ENCODE results near the gene CTNNA3. TPM values are rescaled to one million over a fixed set of nuclear protein-coding genes. Genes with fewer than 3 reads are reported as not detected.

The CTNNA3 gene
- total RNA-seq, 6 experiments from 2014 or later: 0.19 to 3.6 (median 1.2) TPM

DNA sequence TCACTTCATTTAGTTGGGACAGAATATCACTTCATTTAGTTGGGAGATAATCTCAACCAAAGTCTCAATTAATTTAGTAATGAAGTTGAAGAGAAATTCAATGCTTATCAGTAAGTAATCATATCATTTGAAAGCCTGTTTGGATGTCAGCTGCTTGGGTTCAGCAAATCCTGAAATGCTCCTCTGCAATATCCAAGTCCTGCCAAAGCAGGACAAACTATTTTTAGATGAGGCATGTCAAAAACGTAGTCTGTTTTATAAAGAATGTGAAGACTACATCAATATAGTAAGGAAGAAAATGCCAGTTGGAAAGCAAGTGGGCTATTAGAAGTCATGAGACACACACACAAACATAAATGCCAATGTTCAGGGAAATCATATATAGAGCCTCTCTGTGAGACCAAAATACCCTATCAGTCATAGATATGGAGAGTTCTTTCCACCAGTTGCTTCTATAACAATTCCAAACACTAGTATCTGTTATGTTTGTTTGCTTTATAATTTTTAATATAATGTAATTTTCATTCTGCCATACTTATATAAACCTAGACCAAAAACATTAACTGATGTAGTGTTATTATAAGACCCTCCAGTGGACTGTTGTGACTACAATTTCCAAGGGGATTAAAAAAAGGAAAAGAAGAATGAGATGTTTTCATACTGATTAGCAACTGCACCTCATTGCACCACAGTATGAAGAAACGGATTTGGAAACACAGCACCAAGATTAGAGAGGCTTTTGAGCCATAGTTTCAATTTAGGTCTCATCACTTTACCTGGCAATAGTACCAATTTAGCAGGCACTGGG is 609.5 kb downstream of the CTNNA3 start:
- no peak overlapping the region for H3K27ac ChIP-seq
- ATAC-seq (peak in 1 of 4 donors; percentile 62), DNase-seq (no peak)
- no peak overlapping the region for H3K4me3 ChIP-seq
- TF ChIP-seq, protein P1, sequence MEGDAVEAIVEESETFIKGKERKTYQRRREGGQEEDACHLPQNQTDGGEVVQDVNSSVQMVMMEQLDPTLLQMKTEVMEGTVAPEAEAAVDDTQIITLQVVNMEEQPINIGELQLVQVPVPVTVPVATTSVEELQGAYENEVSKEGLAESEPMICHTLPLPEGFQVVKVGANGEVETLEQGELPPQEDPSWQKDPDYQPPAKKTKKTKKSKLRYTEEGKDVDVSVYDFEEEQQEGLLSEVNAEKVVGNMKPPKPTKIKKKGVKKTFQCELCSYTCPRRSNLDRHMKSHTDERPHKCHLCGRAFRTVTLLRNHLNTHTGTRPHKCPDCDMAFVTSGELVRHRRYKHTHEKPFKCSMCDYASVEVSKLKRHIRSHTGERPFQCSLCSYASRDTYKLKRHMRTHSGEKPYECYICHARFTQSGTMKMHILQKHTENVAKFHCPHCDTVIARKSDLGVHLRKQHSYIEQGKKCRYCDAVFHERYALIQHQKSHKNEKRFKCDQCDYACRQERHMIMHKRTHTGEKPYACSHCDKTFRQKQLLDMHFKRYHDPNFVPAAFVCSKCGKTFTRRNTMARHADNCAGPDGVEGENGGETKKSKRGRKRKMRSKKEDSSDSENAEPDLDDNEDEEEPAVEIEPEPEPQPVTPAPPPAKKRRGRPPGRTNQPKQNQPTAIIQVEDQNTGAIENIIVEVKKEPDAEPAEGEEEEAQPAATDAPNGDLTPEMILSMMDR (IDR thresholded peaks at IDR 0.05): no peak
- TF ChIP-seq POLR2A (IDR thresholded peaks at IDR 0.05): no peak
- intact Hi-C loops (cut with DNase I): no loop called here
- H3K4me1 ChIP-seq: no peaks in the 10 kb centered on the region
- H3K36me3 ChIP-seq: no peaks in the 10 kb centered on the region
- 15% methylated on average over 2 of the region's 2 CpGs for WGBS (ENCODE audit: insufficient coverage, low coverage, low lambda C conversion rate, missing lambda C conversion rate)
- H3K9me3 ChIP-seq: no peaks in the 10 kb centered on the region
- no peaks in the 10 kb centered on the region for H3K27me3 ChIP-seq

DNA sequence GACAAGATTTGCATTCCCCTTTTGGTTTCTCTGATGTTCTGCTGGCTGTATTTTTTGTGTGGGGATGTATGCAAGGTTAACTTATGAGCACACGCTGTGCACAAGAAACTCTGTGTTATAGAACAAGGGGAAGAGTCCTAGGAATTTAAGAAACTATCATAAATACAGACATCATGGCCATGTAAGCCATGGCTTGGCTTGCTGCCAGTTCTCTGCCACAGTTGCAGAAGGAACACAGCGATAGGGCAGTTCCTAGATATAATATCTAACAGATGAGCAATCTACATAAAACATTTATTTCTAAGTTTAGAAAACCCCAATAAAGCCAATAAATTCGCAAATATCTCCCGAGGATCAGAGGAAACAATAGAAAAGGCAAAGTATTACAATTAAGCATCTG is 616.9 kb downstream of the CTNNA3 start:
- WGBS (ENCODE audit: insufficient coverage, low coverage, low lambda C conversion rate, missing lambda C conversion rate): 50% methylated on average over 4 of the region's 4 CpGs
- Histone ChIP-seq H3K9me3 (peaks cover 0 to 3% (median 0%) of the 10 kb centered on the region in 4 donors), H3K36me3 (no peaks in the 10 kb centered on the region), H3K27me3 (no peaks in the 10 kb centered on the region), H3K27ac (no peak overlapping the region), H3K4me1 (peaks cover 0 to 12% (median 2%) of the 10 kb centered on the region in 4 donors), H3K4me3 (no peak overlapping the region)
- intact Hi-C loops (cut with DNase I): no loop called here
- ATAC-seq (no peak), DNase-seq (no peak)
- TF ChIP-seq, protein P1 (IDR thresholded peaks at IDR 0.05): no peak
- no peak for TF ChIP-seq POLR2A (IDR thresholded peaks at IDR 0.05)

DNA sequence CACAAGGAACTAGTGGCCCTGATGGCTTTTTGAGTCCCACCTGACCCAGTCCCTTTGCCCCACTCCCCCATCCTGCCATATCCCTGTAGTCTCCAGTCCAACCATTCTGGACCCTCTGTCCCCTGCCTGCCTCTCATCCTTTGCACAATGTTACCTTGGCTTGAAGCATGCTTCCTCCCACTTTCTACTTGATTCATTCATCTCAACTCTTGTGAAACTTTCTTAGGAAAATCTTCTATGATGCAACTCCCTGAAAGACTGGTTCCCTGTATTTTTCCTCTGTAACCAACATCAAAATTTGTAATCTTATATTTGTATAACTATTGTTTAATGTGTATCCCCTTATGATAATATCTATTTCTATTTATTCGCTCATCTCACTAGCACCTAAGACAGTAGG is 618.6 kb downstream of the CTNNA3 start:
- Histone ChIP-seq H3K27me3 (no peaks in the 10 kb centered on the region), H3K4me3 (no peak overlapping the region), H3K9me3 (peaks cover 0 to 3% (median 0%) of the 10 kb centered on the region in 4 donors), H3K4me1 (peaks cover 0 to 18% (median 7%) of the 10 kb centered on the region in 4 donors), H3K36me3 (no peaks in the 10 kb centered on the region), H3K27ac (no peak overlapping the region)
- 84% methylated on average over 1 of the region's 1 CpG for WGBS (ENCODE audit: insufficient coverage, low coverage, low lambda C conversion rate, missing lambda C conversion rate)
- intact Hi-C loops (cut with DNase I): no loop called here
- ATAC-seq: no peak
- DNase-seq: no peak
- no peak for TF ChIP-seq POLR2A (IDR thresholded peaks at IDR 0.05)
- TF ChIP-seq, protein P1 (IDR thresholded peaks at IDR 0.05): no peak

DNA sequence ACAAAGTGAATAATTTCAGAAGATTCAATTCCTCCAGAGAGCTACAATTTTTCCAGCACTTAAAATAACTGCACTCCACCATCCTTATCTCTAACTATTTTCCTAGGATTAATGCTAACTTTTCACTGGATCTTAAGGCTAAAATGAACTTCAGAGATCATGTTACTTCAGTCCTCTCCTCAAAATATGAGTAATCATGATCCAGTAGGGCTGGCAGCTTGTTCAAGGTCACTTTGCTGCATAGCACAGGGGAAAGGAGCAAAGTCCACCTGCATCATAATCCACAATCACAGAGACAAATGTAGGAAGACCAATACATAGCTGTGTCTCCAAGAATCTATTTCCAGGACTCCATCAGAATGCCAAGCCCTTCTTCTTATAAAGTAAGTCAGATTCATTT is 619.9 kb downstream of the CTNNA3 start:
- peaks cover 0 to 21% (median 7%) of the 10 kb centered on the region in 4 donors for H3K4me1 ChIP-seq
- H3K36me3 ChIP-seq: no peaks in the 10 kb centered on the region
- no peak for TF ChIP-seq POLR2A (IDR thresholded peaks at IDR 0.05)
- TF ChIP-seq, protein P1 (IDR thresholded peaks at IDR 0.05): no peak
- no peaks in the 10 kb centered on the region for H3K27me3 ChIP-seq
- no peak overlapping the region for H3K27ac ChIP-seq
- no peak overlapping the region for H3K4me3 ChIP-seq
- ATAC-seq: peak; percentile 54 to 92 (median 80)
- intact Hi-C loops (cut with DNase I): no loop called here
- DNase-seq: no peak
- H3K9me3 ChIP-seq: peaks cover 0 to 3% (median 0%) of the 10 kb centered on the region in 4 donors

Data from right lobe of liver (tissue), 6 donors.